Prostate gland (tissue), 2 donors: ENCODE measurements around the gene BTD. TPM values are rescaled to one million over a fixed set of nuclear protein-coding genes. Genes with fewer than 3 reads are reported as not detected.
"Not testable (repeated sequence)": the region's sequence is repeated elsewhere in the genome, so short reads cannot be mapped to it uniquely, and the experiment has no call there.

Source experiments
- DNase-seq: peaks from one replicate; pipeline ENCODE4 v3.0.0-alpha.2; 2019; ENCODE audit warnings: low spot score
- H3K27ac ChIP-seq, 2 donors: fragments of 200-600 bp; sonication (generic); 2 replicates each; pipeline ENCODE4 v1.5.1; 2017 to 2019
- H3K27me3 ChIP-seq: fragments of 200-600 bp; sonication (generic); replicated peaks from 2 replicates; pipeline ENCODE4 v1.5.1; 2019; ENCODE audit not compliant: insufficient read depth
- H3K36me3 ChIP-seq, 2 donors: fragments of 200-600 bp; sonication (generic); 1 replicate in 1 of 2; 2 replicates in 1 of 2; pipeline versions ENCODE4 v1.5.1 to v1.8.1; 2017 to 2019
- H3K4me1 ChIP-seq: fragments of 200-600 bp; sonication (generic); replicated peaks from 2 replicates; pipeline ENCODE4 v1.5.1; 2019
- H3K4me3 ChIP-seq, 2 donors: fragments of 200-600 bp; sonication (generic); 2 replicates each; pipeline ENCODE4 v1.5.1; 2017 to 2019
- H3K9me3 ChIP-seq: fragments of 200-600 bp; sonication (generic); 2 replicates; pipeline ENCODE4 v1.5.1; 2017
- POLR2A ChIP-seq: fragments of 450-650 bp; IDR thresholded peaks from one replicate; pipeline ENCODE4 v1.6.1; 2016; ENCODE audit warnings: antibody characterized with exemption, mild to moderate bottlenecking
- POLR2AphosphoS5 ChIP-seq: sonication (generic); formaldehyde crosslinking; IDR thresholded peaks from one replicate; pipeline ENCODE4 v1.6.1; 2017; ENCODE audit warnings: antibody characterized with exemption
- WGBS: methylation state at CpG from one replicate; pipeline ENCODE4 v1.1.5; 2018; 5-methylcytosine and 5-hydroxymethylcytosine counted together
- intact Hi-C: fragments of 100-400 bp; cut with DNase I; formaldehyde crosslinking; loops from one replicate; pipeline ENCODE4 v1.14.2; 2022
- total RNA-seq, 2 donors: library from RNA; depleted of rRNA; stranded (reverse); fragments of >200 nt; gene quantifications; one replicate each; pipeline ENCODE4 v1.1.0, GENCODE V29; 2016
- TF ChIP-seq, protein P1 (sequence below), 4 experiments: fragments of 200-600 bp in 2 of 4; fragments of 450-650 bp in 2 of 4; sonication (generic) in 2 of 4; IDR thresholded peaks; 1 replicate in 3 of 4; 2 replicates in 1 of 4; pipeline ENCODE4 v1.5.1; 2016 to 2019; ENCODE audit warnings: antibody characterized with exemption in 4 of 4, mild to moderate bottlenecking in 2 of 4, moderate library complexity in 2 of 4

The BTD gene
- total RNA-seq, 2 donors from 2014 or later: 34.4 to 42.7 TPM

DNA sequence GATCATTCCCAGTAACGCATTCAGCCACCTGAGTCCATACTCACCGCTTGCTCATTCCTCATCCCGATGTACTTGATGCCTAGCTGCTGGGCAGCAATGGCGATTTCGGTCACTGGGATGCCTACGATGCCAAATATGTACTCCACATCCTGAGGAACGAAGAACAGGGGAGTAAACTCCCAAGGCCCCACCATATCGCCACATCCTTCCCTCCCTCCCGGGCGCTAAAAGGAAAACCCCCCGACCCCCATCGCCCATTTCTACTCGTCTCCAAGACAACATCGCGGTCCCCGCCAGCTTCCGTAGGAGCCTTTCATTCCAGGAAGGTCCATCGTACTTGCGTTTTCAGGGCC is 523 bp upstream of the BTD start:
- intact Hi-C loops: no loop called here
- no peaks in the 10 kb centered on the region for H3K27me3 ChIP-seq
- no peak for DNase-seq
- no peaks in the 10 kb centered on the region for H3K4me1 ChIP-seq
- 2% methylated on average over 19 of the region's 19 CpGs for WGBS
- no peak for TF ChIP-seq POLR2A
- TF ChIP-seq, protein P1, sequence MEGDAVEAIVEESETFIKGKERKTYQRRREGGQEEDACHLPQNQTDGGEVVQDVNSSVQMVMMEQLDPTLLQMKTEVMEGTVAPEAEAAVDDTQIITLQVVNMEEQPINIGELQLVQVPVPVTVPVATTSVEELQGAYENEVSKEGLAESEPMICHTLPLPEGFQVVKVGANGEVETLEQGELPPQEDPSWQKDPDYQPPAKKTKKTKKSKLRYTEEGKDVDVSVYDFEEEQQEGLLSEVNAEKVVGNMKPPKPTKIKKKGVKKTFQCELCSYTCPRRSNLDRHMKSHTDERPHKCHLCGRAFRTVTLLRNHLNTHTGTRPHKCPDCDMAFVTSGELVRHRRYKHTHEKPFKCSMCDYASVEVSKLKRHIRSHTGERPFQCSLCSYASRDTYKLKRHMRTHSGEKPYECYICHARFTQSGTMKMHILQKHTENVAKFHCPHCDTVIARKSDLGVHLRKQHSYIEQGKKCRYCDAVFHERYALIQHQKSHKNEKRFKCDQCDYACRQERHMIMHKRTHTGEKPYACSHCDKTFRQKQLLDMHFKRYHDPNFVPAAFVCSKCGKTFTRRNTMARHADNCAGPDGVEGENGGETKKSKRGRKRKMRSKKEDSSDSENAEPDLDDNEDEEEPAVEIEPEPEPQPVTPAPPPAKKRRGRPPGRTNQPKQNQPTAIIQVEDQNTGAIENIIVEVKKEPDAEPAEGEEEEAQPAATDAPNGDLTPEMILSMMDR (IDR thresholded peaks at IDR 0.05): no peak
- no peak for TF ChIP-seq POLR2AphosphoS5
- peaks cover 0 to 4% of the 10 kb centered on the region in 2 donors for H3K36me3 ChIP-seq
- H3K9me3 ChIP-seq: no peaks in the 10 kb centered on the region
- H3K27ac ChIP-seq: peak overlapping the region; percentile 84 to 87
- peak overlapping the region; percentile 71 to 83 for H3K4me3 ChIP-seq

DNA sequence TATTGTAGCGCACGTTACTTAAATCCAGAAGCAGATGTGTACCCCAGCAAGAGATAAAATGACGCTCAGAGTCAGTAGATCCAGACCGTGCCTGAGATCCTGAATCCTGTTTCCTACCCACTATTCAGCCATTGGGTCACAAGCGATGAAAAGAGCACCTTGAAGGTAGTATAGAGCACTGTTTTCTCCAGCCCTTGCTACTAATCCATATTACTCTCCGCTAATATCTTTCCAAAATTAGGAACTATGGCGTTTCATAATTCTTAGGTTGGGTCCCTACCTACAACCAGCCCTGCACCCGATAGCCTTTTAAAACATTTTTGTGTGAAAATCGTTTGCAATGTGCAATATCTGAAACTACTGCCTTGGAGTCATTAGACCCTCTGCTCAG is 596 bp downstream of the BTD start:
- intact Hi-C loops: no loop called here
- Histone ChIP-seq H3K9me3 (no peaks in the 10 kb centered on the region), H3K4me3 (peak overlapping the region; percentile 71 to 83), H3K27ac (peak overlapping the region; percentile 84 to 87), H3K4me1 (no peaks in the 10 kb centered on the region), H3K36me3 (peaks cover 0 to 4% of the 10 kb centered on the region in 2 donors), H3K27me3 (no peaks in the 10 kb centered on the region)
- 2% methylated on average over 9 of the region's 9 CpGs for WGBS
- DNase-seq: no peak
- TF ChIP-seq POLR2A (no peak), POLR2AphosphoS5 (no peak)
- TF ChIP-seq, protein P1 (IDR thresholded peaks at IDR 0.05): no peak

DNA sequence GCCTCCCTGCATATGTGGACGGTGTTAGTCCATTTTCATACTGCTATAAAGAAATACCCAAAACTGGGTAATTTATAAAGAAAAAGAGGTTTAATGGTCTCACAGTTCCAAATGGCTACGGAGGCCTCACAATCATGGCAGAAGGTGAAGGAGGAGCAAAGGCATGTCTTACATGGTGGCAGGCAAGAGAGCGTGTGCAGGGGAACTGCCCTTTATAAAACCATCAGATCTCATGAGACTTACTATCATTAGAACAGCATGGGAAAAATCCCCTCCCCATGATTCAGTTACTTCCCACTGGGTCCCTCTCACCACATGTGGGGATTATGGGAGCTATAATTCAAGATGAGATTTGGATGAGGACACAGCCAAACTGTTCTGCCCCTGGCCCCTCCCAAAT is 1.3 kb downstream of the BTD start:
- DNase-seq, H3K4me1 ChIP-seq, H3K9me3 ChIP-seq, H3K36me3 ChIP-seq, H3K4me3 ChIP-seq, H3K27me3 ChIP-seq, intact Hi-C loops: not testable (repeated sequence)
- H3K27ac ChIP-seq: peak overlapping the region in 1 of 2 donors; percentile 84
- 97% methylated on average over 3 of the region's 3 CpGs for WGBS

DNA sequence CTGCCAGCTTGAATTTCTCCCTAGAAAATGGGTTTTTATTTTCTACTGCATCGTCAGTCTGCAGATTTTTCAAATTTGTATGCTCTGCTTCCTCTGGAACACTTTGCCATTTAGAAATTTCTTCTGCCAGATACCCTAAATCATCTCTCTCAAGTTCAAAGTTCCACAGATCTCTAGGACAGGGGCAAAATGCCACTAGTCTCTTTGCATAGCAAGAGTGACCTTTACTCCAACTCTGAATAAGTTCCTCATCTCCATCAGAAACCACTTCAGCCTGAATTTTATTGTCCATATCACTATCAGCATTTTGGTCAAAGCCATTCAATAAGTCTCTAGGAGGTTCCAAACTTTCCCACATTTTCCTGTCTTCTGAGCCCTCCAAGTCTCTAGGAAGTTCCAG is 3.0 kb downstream of the BTD start:
- H3K36me3 ChIP-seq, DNase-seq, intact Hi-C loops, H3K4me3 ChIP-seq, H3K4me1 ChIP-seq, H3K27me3 ChIP-seq, H3K9me3 ChIP-seq, H3K27ac ChIP-seq: not testable (repeated sequence)
- WGBS: 92% methylated on average over 1 of the region's 1 CpG

DNA sequence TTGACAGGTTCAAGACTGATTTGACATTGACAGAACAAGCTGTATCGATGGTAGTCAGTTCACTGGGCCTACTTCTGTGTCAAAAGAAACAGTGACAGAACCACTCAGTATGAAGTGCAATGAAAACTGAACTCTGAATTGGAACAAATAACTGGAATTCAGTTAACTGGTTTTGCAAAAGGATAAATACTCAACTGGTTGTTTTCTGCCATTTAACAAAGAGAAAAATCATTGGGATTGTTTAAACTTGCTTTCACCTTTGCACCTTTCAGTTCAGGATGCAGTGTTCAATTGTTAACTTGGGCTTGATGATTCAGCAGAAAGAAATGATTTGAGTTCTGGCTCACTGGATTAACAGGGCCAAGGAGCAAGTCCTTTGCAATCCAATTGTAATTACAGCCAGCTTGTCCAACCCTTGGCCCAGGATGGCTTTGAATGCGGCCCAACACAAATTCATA is 4.9 kb downstream of the BTD start:
- intact Hi-C loops: no loop called here
- no peaks in the 10 kb centered on the region for H3K4me1 ChIP-seq
- peak overlapping the region in 1 of 2 donors; percentile 23 for H3K27ac ChIP-seq
- H3K27me3 ChIP-seq: no peaks in the 10 kb centered on the region
- no peak overlapping the region for H3K4me3 ChIP-seq
- H3K36me3 ChIP-seq: no peaks in the 10 kb centered on the region
- WGBS: 63% methylated on average over 2 of the region's 2 CpGs
- TF ChIP-seq, protein P1 (IDR thresholded peaks at IDR 0.05): no peak
- TF ChIP-seq POLR2AphosphoS5 (no peak), POLR2A (no peak)
- no peaks in the 10 kb centered on the region for H3K9me3 ChIP-seq
- no peak for DNase-seq

DNA sequence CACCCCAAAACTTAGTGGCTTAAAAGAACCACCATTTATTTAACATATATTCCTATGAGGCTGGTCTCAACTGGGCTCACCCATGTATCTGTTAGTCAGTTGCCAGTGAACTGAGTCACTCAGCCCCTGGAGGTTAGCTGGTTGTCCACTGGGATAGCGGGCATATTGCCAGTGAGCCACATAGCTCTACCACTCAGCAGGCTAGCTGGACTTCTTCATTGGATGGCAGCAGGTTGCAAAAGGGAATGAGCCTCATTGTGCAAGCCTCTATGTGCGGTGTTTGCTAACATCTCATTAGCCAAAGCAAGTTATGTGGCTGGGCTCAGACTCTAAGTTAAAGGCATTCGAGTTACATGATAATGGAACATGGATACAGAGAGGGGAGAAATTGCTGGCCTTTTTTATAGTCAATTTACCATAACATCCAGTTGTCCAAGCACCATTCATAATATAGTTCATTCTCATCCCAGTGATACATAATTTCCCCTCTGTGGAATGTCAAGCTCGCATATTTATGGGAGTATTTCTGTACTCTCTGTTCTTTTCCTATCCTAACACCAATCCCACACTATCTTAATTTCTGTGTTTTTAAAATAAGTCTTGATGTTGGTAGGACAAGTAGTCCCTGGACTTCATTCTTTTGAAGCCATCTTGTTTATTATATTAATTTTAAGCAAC is 8.7 kb downstream of the BTD start:
- Histone ChIP-seq H3K9me3 (no peaks in the 10 kb centered on the region), H3K27ac (no peak overlapping the region), H3K4me3 (no peak overlapping the region), H3K36me3 (no peaks in the 10 kb centered on the region), H3K27me3 (no peaks in the 10 kb centered on the region), H3K4me1 (no peaks in the 10 kb centered on the region)
- DNase-seq: no peak
- intact Hi-C loops: no loop called here
- TF ChIP-seq, protein P1 (IDR thresholded peaks at IDR 0.05): no peak
- TF ChIP-seq POLR2AphosphoS5 (no peak), POLR2A (no peak)
- WGBS: 82% methylated on average over 4 of the region's 4 CpGs
